GM12801 (cell line): Measurements from ENCODE around the gene AIP.

Source experiments
- TF ChIP-seq, protein P1 (sequence below): IDR thresholded peaks from one replicate; pipeline ENCODE4 v1.5.1; 2011; ENCODE audit warnings: control low read depth; ENCODE audit not compliant: insufficient read length; ENCODE audit errors: extremely low read depth

Gene AIP

DNA sequence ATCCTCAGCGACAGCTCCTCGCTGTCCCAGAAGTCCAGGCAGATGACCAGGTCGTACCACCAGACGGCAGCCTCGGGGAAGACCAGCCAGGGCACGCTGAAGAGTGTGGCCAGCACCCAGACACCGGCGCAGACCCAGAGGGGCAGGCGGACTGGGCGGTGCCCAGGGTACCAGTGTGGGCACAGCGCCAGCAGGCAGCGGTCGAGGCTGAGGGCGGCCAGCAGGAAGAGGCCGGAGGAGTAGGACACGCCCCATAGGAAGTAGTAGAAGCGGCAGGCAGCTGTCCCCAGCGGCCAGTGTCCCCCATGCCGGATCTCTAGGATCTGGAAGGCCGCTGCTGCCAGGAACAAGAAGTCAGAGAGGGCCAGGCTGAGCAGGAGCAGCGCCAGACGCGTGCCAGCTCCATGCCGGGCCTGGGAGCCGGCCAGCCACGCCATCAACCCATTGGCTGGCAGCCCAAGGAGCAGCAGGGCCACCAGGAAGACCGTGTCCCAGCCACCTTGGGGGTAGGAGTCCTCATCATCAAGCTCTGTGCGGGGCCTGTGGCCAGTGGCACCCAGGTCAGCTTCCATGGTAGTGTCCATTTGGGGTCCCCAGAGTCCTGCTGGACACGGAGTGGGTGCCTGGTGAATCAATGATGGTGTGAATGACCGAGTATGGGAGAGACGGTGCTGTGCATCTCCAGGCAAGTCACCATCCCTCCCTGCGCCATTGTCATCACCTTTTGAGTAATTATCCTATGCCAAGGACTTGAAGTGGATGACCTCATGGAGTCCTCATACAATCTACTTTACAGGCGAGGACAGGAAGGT lies 30.5 kb upstream of the AIP start, which contains the start of gene GPR152:
GPR152 (minus strand) TSS at position 589 of the 812 bp plus-strand sequence; CDS start at position 584, 5 bp downstream.
- TF ChIP-seq, protein P1, sequence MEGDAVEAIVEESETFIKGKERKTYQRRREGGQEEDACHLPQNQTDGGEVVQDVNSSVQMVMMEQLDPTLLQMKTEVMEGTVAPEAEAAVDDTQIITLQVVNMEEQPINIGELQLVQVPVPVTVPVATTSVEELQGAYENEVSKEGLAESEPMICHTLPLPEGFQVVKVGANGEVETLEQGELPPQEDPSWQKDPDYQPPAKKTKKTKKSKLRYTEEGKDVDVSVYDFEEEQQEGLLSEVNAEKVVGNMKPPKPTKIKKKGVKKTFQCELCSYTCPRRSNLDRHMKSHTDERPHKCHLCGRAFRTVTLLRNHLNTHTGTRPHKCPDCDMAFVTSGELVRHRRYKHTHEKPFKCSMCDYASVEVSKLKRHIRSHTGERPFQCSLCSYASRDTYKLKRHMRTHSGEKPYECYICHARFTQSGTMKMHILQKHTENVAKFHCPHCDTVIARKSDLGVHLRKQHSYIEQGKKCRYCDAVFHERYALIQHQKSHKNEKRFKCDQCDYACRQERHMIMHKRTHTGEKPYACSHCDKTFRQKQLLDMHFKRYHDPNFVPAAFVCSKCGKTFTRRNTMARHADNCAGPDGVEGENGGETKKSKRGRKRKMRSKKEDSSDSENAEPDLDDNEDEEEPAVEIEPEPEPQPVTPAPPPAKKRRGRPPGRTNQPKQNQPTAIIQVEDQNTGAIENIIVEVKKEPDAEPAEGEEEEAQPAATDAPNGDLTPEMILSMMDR = no peak

DNA sequence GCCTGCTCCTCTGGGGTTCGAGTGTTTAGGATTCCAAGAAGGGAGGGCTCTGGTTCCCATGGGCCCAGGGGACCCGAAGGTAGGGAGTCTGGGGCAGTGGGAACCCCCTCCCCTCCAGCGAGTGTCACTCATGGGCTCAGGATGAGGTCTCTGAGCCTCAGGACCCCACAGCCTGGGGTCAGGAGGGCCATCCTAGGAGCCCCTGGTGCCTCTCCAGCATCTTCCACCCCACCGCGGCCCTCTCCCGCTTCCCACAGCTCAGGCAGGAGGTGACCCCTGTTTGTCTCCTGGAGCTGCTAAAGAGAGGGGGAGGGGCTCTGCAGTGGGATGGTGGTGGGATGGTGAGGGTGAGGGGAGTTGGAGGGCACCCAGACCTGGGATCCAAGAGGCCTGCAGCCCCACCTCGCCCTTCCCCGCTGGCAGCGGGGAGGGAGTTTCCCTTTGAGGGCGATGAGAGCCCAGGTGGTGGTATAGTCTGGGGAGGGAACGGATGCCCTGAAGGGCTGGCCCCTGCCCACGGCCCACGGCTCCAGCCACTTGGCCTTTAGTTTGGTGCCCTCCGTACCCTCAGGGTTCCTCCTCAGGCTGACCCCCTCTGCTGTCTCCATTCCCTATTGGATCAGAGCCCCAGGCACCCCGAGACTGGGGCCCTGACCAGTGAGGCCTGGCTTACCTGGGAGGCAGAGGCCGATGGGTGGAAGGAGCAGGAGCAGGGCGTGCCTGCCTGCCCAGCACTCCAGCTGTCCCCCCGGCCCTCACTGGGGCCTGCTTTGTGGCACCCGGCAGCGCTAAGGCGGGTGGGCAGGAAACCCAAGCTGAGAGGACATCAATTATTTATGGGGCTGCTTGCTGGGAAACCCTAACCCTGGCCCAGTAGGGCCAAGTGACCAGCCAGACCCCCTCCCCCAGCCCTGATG lies 28.8 kb upstream of the AIP start:
- TF ChIP-seq, protein P1 = no peak

DNA sequence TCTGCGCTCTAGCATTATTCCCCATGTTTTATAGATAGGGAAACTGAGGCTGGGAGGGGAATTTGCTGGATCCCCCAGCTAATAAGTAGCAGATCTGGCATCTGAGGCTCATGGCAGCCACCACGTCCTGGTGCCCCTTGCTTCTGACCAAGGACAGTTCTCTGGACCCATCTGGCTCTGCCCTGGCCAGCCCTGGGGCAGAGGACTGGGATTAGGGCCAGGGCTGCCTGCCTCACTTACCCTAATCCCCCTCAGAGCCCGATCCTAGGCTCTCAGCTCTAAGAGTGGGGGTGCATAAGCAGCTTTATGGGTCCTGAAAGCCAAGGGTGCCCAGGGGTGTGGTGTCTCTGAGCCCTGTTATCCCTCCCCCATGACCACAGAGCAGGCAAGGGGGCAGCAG lies 27.8 kb upstream of the AIP start, which contains the start of gene CABP4:
CABP4 (plus strand) TSS at position 301 of the 400 bp plus-strand sequence; CDS start at position 371, 70 bp downstream.
- TF ChIP-seq, protein P1 = no peak

DNA sequence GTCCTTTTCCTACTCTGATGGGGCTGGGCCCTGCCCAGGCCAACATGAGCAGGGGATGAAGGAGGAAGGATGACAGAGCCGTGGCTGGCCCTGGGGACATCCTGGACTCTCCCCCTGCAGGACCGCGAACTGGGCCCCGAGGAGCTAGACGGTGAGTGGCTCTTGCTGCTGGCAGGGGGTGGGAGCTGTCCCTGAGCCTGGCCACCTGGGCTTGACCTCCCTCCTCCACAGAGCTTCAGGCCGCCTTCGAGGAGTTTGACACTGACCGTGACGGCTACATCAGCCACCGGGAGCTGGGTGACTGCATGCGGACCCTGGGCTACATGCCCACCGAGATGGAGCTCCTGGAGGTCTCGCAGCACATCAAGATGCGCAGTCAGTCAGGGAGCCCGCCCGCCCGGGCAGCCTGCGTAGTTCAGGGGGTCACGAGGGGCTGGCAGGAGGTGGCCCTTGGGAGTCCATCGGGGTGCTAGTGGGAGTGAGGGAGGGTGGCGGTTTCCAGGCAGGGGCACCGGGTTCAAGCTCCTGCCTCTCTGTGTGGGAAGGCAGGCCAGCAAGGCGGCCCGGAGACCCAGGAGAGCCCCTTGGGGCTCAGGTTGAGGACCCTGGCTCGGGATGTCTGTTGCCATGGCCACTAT lies 26.6 kb upstream of the AIP start:
- TF ChIP-seq, protein P1 = no peak

DNA sequence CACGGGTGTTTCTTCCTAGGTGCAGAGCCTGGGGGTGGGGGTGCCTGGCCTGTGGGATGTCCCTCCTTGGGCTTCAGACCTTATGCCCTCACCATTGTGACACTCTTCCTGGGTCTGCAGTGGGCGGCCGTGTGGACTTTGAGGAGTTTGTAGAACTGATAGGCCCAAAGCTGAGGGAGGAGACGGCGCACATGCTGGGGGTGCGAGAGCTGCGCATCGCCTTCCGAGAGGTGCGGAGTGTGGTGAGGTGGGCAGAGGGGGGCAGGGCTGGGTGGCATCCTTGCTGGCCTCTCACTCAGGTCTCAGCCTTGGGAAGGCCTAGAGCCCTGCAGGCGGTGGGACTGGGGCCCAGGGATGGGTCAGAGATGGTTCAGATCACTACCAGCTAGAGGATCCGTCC lies 25.4 kb upstream of the AIP start:
- TF ChIP-seq, protein P1 = no peak

DNA sequence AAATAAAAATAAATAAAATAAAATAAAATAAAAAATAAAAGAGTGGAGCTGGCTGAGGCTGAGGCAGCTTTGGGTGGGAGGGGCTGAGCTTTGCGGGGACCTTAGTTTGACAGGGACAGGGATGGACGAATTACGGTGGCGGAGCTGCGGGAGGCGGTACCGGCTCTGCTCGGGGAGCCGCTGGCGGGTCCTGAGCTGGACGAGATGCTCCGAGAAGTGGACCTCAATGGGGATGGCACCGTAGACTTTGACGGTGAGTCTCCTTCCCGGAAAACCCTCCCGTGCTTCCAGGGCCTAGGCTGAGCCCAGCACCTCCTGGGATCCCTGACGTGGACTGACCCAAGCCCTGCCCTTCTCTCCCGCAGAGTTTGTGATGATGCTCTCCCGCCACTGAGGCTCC lies 24.6 kb upstream of the AIP start:
- TF ChIP-seq, protein P1 = no peak

DNA sequence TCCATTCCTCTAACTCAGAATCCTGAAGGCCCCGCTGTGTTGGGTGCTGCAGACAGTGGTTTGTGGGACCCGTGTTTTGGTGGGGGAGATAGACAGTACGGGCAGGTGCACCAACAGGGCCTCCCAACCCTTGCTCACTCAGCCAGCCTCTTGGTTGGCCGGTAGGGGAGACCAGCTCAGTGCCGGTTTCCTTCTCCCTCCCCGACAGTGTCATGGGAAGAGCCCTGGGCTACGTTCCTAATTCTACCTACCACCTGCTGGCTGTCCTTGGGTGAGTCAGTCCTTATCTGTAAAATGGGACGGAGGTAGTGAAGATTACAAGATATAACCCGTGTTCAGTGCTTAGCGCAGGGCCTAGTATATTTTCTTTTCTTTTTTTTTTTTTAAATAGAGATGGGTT lies 19.6 kb upstream of the AIP start:
- TF ChIP-seq, protein P1 = no peak
